ENCODE measurements around the gene GTF3C1. TPM values are rescaled to one million over a fixed set of nuclear protein-coding genes. Genes with fewer than 3 reads are reported as not detected.

The GTF3C1 gene
- total and polyA plus RNA-seq, 2 experiments from 2014 or later: 33.4 to 52.1 TPM

DNA sequence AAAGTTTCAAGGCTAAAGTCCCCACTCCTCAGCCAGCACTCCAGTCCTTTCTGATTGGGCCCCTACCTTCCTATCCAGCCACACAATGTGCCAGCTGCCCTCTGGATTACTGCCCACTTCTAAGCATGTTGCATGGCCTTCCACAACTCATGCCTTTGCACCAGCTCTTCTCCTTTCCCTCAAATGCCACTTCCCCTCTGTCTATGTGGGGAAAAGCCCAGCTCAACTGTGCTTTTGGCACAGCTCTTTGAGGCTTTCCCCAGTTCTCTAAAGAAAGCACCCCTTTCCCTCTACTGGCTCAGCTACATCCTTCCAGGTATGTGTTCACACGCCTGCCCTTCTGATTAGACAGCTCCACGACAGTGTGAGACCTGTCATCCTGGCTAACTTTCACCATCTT, 18.5 kb downstream of the GTF3C1 start:
- no peak overlapping the region for H2AFZ ChIP-seq
- H3K79me2 ChIP-seq (ENCODE audit: insufficient read depth): no peaks in the 10 kb centered on the region
- no peak overlapping the region for H3K4me3 ChIP-seq
- H3K36me3 ChIP-seq (ENCODE audit: low read depth): peaks cover 66% of the 10 kb centered on the region
- no peaks in the 10 kb centered on the region for H3K9me2 ChIP-seq (ENCODE audit: insufficient read depth)
- H3K27me3 ChIP-seq (replicated peaks; ENCODE audit: insufficient read depth): no peaks in the 10 kb centered on the region
- H3K4me2 ChIP-seq (ENCODE audit: unreplicated experiment): no peak overlapping the region
- no peak for DNase-seq
- H3K9ac ChIP-seq: no peak overlapping the region
- H3K27ac ChIP-seq: no peak overlapping the region
- in situ Hi-C loops (cut with MboI): no loop called here
- H3K9me3 ChIP-seq (ENCODE audit: low read depth): no peaks in the 10 kb centered on the region
- TF ChIP-seq EZH2phosphoT487 (IDR thresholded peaks at IDR 0.05; ENCODE audit: insufficient read depth, low read depth) (no peak), EZH2 (IDR thresholded peaks at IDR 0.05; ENCODE audit: insufficient read depth, poor library complexity, severe bottlenecking) (no peak)
- 98 to 100% methylated on average over 2 of the region's 2 CpGs for WGBS, 2 experiments (ENCODE audit: low coverage in 1 of 2, low lambda C conversion rate in 2 of 2, missing lambda C conversion rate in 2 of 2)
- H3K4me1 ChIP-seq (ENCODE audit: insufficient read depth): peaks cover 9% of the 10 kb centered on the region; the same call in 1 of the 2 replicates
- H3F3A ChIP-seq (ENCODE audit: insufficient read depth): no peaks in the 10 kb centered on the region
- H4K20me1 ChIP-seq (ENCODE audit: insufficient read depth): no peaks in the 10 kb centered on the region; the same call in 1 of the 2 replicates

DNA sequence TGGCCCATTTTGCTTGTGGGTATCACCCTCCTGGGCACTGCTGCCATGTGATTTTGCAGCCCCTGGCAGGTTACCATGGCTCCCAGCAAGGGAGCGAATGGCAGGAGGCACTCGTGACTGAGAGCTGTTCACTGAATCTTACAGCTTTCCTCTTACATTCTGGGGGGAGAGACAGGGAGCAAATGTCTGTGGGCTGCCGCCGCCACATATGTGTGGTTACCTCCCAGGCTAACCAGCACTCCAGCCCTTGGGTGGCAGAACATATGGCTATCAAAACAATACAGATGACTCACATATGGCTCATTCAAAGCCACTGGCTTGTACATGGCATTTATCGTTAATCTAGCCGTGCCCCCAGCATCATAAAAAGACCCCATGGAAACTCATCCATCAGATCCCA, 19.8 kb downstream of the GTF3C1 start:
- Histone ChIP-seq H3K27ac (no peak overlapping the region), H3K4me2 (ENCODE audit: unreplicated experiment) (no peak overlapping the region), H4K20me1 (ENCODE audit: insufficient read depth) (no peaks in the 10 kb centered on the region; the same call in 1 of the 2 replicates), H3F3A (ENCODE audit: insufficient read depth) (no peaks in the 10 kb centered on the region), H3K9me3 (ENCODE audit: low read depth) (no peaks in the 10 kb centered on the region), H3K27me3 (replicated peaks; ENCODE audit: insufficient read depth) (no peaks in the 10 kb centered on the region), H3K79me2 (ENCODE audit: insufficient read depth) (no peaks in the 10 kb centered on the region), H3K4me3 (no peak overlapping the region), H3K36me3 (ENCODE audit: low read depth) (peaks cover 66% of the 10 kb centered on the region), H3K4me1 (ENCODE audit: insufficient read depth) (peaks cover 9% of the 10 kb centered on the region; the same call in 1 of the 2 replicates), H3K9ac (no peak overlapping the region), H3K9me2 (ENCODE audit: insufficient read depth) (no peaks in the 10 kb centered on the region), H2AFZ (no peak overlapping the region)
- DNase-seq: peak; percentile 62
- WGBS, 2 experiments (ENCODE audit: low coverage in 1 of 2, low lambda C conversion rate in 2 of 2, missing lambda C conversion rate in 2 of 2): 38 to 49% methylated on average over 6 of the region's 6 CpGs
- in situ Hi-C loops (cut with MboI): no loop called here
- TF ChIP-seq EZH2phosphoT487 (IDR thresholded peaks at IDR 0.05; ENCODE audit: insufficient read depth, low read depth) (no peak), EZH2 (IDR thresholded peaks at IDR 0.05; ENCODE audit: insufficient read depth, poor library complexity, severe bottlenecking) (no peak)

DNA sequence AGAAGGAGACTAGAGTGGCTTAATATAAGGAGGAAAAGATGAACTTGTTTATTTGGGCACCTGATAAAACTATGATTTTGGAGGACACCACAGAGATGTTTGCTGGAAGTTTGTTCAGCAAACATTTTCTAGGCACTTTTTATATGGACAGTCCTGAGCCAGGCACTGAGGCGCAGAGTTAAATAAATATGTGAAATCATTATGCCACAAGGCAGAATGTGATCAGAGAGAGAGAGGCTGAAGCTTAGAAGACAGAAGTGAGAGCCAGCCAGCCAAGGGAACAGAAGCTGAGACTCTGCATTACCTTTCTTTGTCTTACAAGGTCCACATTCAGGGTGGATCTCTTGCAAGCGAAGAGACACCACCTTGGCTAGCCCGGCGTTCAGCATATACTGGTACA, 21.4 kb downstream of the GTF3C1 start:
- in situ Hi-C loops (cut with MboI): no loop called here
- 99 to 100% methylated on average over 4 of the region's 4 CpGs for WGBS, 2 experiments (ENCODE audit: low coverage in 1 of 2, low lambda C conversion rate in 2 of 2, missing lambda C conversion rate in 2 of 2)
- no peaks in the 10 kb centered on the region for H4K20me1 ChIP-seq (ENCODE audit: insufficient read depth)

DNA sequence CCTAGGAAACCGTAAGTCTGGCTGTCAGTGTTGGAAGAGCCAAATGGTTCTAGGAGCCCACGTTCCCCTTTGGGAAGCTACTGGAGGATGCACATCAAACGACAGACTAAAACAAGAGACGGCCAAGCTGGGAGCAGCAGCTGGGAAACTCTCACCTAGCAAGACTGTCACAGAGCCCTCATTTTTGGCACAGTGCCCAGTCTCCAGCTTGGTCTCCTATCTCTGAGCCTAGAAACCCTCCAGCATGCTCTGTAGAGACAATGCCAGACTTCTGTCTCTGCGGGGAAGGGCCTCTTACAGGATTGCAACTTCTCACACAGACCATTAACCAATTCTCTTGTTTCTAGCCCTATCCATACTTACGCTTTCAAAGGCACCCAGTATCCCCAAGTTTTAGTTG, 23.5 kb downstream of the GTF3C1 start:
- Histone ChIP-seq H2AFZ (no peak overlapping the region), H3K9me3 (ENCODE audit: low read depth) (no peaks in the 10 kb centered on the region), H3K79me2 (ENCODE audit: insufficient read depth) (no peaks in the 10 kb centered on the region), H3K9me2 (ENCODE audit: insufficient read depth) (no peaks in the 10 kb centered on the region), H3K27ac (no peak overlapping the region), H4K20me1 (ENCODE audit: insufficient read depth) (no peaks in the 10 kb centered on the region; the same call in 1 of the 2 replicates), H3F3A (ENCODE audit: insufficient read depth) (no peaks in the 10 kb centered on the region), H3K4me1 (ENCODE audit: insufficient read depth) (peaks cover 9% of the 10 kb centered on the region; the same call in 1 of the 2 replicates), H3K27me3 (replicated peaks; ENCODE audit: insufficient read depth) (no peaks in the 10 kb centered on the region), H3K36me3 (ENCODE audit: low read depth) (peaks cover 79% of the 10 kb centered on the region), H3K4me2 (ENCODE audit: unreplicated experiment) (no peak overlapping the region), H3K4me3 (no peak overlapping the region), H3K9ac (no peak overlapping the region)
- in situ Hi-C loops (cut with MboI): no loop called here
- TF ChIP-seq EZH2 (IDR thresholded peaks at IDR 0.05; ENCODE audit: insufficient read depth, poor library complexity, severe bottlenecking) (no peak), EZH2phosphoT487 (IDR thresholded peaks at IDR 0.05; ENCODE audit: insufficient read depth, low read depth) (no peak)
- WGBS, 2 experiments (ENCODE audit: low coverage in 1 of 2, low lambda C conversion rate in 2 of 2, missing lambda C conversion rate in 2 of 2): 96 to 98% methylated on average over 6 of the region's 6 CpGs
- no peak for DNase-seq

More for the DNA sequence above, 21.4 kb downstream of the GTF3C1 start:
- no peak overlapping the region for H3K27ac ChIP-seq
- H3K27me3 ChIP-seq (replicated peaks; ENCODE audit: insufficient read depth): no peaks in the 10 kb centered on the region
- no peaks in the 10 kb centered on the region for H3F3A ChIP-seq (ENCODE audit: insufficient read depth)
- H3K36me3 ChIP-seq (ENCODE audit: low read depth): peaks cover 70% of the 10 kb centered on the region
- no peaks in the 10 kb centered on the region for H3K9me2 ChIP-seq (ENCODE audit: insufficient read depth)
- no peaks in the 10 kb centered on the region for H3K9me3 ChIP-seq (ENCODE audit: low read depth)
- H3K4me3 ChIP-seq: no peak overlapping the region
- no peak overlapping the region for H2AFZ ChIP-seq
- no peak overlapping the region for H3K9ac ChIP-seq
- H3K79me2 ChIP-seq (ENCODE audit: insufficient read depth): no peaks in the 10 kb centered on the region
- TF ChIP-seq EZH2phosphoT487 (IDR thresholded peaks at IDR 0.05; ENCODE audit: insufficient read depth, low read depth): no peak
- TF ChIP-seq EZH2 (IDR thresholded peaks at IDR 0.05; ENCODE audit: insufficient read depth, poor library complexity, severe bottlenecking): no peak
- peaks cover 9% of the 10 kb centered on the region; the same call in 1 of the 2 replicates for H3K4me1 ChIP-seq (ENCODE audit: insufficient read depth)
- no peak overlapping the region for H3K4me2 ChIP-seq (ENCODE audit: unreplicated experiment)
- no peak for DNase-seq
